Muscle layer of duodenum (tissue), 2 donors: ENCODE measurements around the gene MISP3.

Experiments used
- H3K27ac ChIP-seq: one replicate; pipeline ENCODE4 v1.7.0; 2013; ENCODE audit warnings: mild to moderate bottlenecking, low read length
- H3K27me3 ChIP-seq: one replicate; pipeline ENCODE4 v1.7.0; 2013; ENCODE audit warnings: low read depth, mild to moderate bottlenecking, control low read depth, low read length
- H3K36me3 ChIP-seq, 2 donors: one replicate each; pipeline ENCODE4 v1.7.0; 2013; ENCODE audit warnings: low read length in 2 of 2, control low read depth in 1 of 2, mild to moderate bottlenecking in 1 of 2; ENCODE audit not compliant: insufficient read depth in 2 of 2, control insufficient read depth in 1 of 2
- H3K4me1 ChIP-seq, 2 donors: one replicate each; pipeline ENCODE4 v1.7.0; 2013; ENCODE audit warnings: low read length in 2 of 2, mild to moderate bottlenecking in 2 of 2, control low read depth in 1 of 2, moderate library complexity in 1 of 2; ENCODE audit not compliant: insufficient read depth in 2 of 2, control insufficient read depth in 1 of 2
- H3K4me3 ChIP-seq, 2 donors: one replicate each; pipeline ENCODE4 v1.7.0; 2013; ENCODE audit warnings: low read length in 2 of 2, low read depth in 1 of 2, mild to moderate bottlenecking in 1 of 2
- H3K9me3 ChIP-seq, 2 donors: one replicate each; pipeline ENCODE4 v1.7.0; 2013; ENCODE audit warnings: low read length in 2 of 2, control low read depth in 1 of 2, mild to moderate bottlenecking in 1 of 2; ENCODE audit not compliant: control insufficient read depth in 1 of 2
- donor health status: healthy.

The MISP3 gene

GRCh38 chr19:14118165-14119051 is 45.8 kb downstream of the MISP3 start:
- Histone ChIP-seq H3K4me1 (peaks cover 32 to 54% of the 10 kb centered on the region in 2 donors), H3K4me3 (peak overlapping the region; percentile 66 to 69), H3K9me3 (no peaks in the 10 kb centered on the region), H3K27me3 (no peaks in the 10 kb centered on the region), H3K36me3 (peaks cover 0 to 4% of the 10 kb centered on the region in 2 donors), H3K27ac (peak overlapping the region; percentile 92)

GRCh38 chr19:14119146-14119545 is 46.6 kb downstream of the MISP3 start:
- Histone ChIP-seq H3K36me3 (peaks cover 0 to 4% of the 10 kb centered on the region in 2 donors), H3K4me3 (peak overlapping the region; percentile 66 to 69), H3K27me3 (no peaks in the 10 kb centered on the region), H3K4me1 (peaks cover 28 to 46% of the 10 kb centered on the region in 2 donors), H3K27ac (peak overlapping the region; percentile 92), H3K9me3 (no peaks in the 10 kb centered on the region)

GRCh38 chr19:14119644-14120496 is 47.3 kb downstream of the MISP3 start:
- peak overlapping the region; percentile 92 for H3K27ac ChIP-seq
- peak overlapping the region in 1 of 2 donors; percentile 66 for H3K4me3 ChIP-seq
- no peaks in the 10 kb centered on the region for H3K9me3 ChIP-seq
- peaks cover 28 to 40% of the 10 kb centered on the region in 2 donors for H3K4me1 ChIP-seq
- H3K27me3 ChIP-seq, result no peaks in the 10 kb centered on the region
- H3K36me3 ChIP-seq, result peaks cover 0 to 4% of the 10 kb centered on the region in 2 donors

GRCh38 chr19:14120497-14120780 is 47.9 kb downstream of the MISP3 start:
- Histone ChIP-seq H3K9me3 (no peaks in the 10 kb centered on the region), H3K4me1 (peaks cover 25 to 36% of the 10 kb centered on the region in 2 donors), H3K4me3 (no peak overlapping the region), H3K27ac (no peak overlapping the region), H3K27me3 (no peaks in the 10 kb centered on the region), H3K36me3 (peaks cover 0 to 4% of the 10 kb centered on the region in 2 donors)

- peaks cover 11 to 19% of the 10 kb centered on the region in 2 donors for H3K4me1 ChIP-seq
- no peaks in the 10 kb centered on the region for H3K9me3 ChIP-seq
- H3K27me3 ChIP-seq, result no peaks in the 10 kb centered on the region
- no peak overlapping the region for H3K4me3 ChIP-seq
- peaks cover 0 to 4% of the 10 kb centered on the region in 2 donors for H3K36me3 ChIP-seq
- H3K27ac ChIP-seq, result no peak overlapping the region
Observed at GRCh38 chr19:14122924-14123323, 50.3 kb downstream of the MISP3 start.
